Left forelimb (tissue), 1 donor: ENCODE data around the gene MYOF.
A peak's percentile ranks its signal among the peaks of the same experiment; 100 is the strongest.
"Not testable (repeated sequence)": the region's sequence is repeated elsewhere in the genome, so short reads cannot be mapped to it uniquely, and the experiment has no call there.

Experiments
- DNase-seq: peaks from one replicate; pipeline ENCODE4 v3.0.0-alpha.2; 2018; ENCODE audit warnings: low spot score

MYOF gene

DNA sequence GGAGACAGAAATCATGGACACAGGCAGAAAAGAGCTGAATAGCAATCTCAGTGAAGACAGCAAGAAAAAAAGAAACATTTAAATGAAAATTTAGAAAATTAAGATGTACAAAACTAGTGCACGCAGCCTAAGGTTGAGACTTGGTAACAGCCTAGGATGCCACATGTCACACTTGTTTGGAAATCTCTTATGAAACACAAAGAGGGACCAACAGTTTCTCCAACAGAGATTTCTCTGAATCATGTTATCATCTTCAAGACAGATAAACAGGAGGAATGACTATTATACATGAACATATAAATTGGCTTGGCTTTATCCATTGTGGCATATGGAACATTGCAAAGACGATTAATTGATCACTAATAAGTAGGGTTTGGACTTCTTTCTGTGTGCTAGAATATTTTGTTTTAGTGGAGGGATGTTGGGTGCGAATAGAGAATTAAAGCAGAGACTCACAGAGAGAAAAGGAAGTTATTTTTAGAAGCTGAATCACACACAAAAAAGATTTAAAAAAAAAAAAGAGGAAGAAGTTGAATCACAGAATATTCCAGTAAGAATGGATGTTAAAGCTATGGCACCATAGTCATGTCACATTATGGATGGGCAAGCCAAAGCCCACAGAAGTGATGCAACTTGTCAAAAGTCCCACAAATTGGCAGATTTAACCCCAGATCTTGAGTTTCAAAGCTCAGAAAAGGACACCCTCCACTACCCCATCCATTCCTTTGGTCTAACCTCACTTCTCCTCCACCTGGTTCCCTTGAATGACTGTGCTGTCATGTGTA, 91.6 kb downstream of the MYOF start:
- DNase-seq: no peak

DNA sequence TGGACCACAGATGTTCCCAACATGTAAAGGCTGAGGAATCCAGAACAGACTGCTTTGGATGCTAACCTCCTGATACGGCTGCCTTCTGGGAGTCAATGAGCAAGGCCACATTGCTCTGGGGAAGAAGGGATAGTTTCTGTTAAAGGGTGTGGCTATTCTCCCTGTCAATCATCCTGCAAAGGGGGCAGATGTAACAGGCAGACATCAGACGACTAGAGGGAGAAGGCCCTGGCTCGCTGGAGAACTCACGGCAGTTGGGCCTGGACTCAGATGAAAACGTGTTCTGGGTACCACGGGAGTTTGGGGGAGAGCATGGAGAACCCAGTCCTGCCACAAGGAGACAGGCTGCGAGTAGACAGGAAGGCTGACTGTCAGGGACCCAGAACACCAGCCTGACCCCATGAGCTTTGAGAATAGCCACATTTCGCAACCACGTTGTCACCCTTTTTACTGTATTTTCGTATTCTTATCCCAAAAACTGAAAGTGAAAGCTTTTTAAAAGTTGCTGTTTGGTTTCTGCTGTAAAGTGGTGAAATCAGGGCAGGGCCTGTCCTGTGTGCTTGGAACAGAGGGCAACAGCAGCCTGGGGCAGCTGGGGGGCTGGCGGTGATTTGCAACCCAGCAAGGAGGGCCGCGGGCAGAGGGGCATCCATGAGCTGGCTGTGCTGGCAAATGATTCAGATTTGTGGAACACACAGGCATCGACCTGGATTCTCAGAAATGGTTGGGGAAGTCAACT, 95.3 kb downstream of the MYOF start:
- DNase-seq: no peak

DNA sequence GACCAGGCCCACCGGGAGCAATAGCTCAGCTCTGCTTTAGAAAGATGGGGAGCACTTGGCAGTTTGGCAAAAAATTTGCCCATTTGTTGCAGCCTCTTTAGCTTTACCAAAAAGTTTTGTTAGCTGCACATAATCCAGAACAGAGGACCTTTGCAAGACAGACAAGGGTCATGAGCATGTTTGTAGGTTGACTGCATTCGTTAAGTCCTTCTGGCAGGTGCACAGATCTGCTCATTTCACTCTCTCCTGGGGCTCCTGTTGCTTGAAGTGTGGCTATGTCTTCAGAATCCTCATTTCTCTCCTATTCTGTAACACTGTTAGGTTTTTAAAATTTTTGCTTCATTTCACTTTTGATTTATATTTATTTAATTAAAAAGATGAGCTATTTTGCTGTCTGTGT, 96.8 kb downstream of the MYOF start:
- DNase-seq: no peak

DNA sequence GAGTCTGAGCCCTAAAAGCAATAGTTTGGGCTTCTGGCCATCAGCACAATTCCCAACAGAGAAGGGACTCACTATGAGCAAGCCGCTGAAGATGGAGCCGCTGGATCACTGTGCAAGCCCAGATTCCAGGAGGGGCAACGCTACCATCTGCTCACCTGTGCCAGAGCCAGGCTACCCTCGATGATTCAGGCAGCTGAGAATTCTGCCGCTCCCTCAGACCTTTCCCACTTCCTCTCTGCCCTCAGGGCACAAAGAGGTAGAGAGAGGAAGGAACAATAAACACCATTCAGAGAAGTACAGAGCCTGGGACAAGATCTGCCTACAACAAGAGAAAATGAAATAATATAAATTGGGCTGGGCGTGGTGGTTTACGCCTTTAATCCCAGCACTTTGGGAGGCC, 98.1 kb downstream of the MYOF start:
- no peak for DNase-seq

DNA sequence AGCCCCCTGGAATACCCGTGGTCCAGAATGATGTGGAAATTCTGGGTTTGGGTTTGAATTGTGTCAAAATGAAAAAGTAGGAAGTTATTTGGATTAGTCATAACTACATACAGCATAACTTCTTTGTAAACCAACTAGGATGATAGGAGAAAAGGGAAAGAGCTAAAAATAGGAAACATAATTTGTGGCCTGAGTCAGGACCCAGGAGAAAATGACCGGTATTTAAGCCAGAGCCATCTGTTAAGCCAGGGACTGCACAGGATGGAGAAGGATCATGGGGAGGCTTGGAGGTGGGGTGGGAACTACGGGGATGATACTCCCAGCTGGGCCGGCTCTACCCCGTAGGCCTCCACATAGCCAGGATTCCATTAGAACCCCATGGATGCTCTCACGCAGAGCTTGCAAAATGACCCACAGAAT, 98.6 kb downstream of the MYOF start:
- no peak for DNase-seq

DNA sequence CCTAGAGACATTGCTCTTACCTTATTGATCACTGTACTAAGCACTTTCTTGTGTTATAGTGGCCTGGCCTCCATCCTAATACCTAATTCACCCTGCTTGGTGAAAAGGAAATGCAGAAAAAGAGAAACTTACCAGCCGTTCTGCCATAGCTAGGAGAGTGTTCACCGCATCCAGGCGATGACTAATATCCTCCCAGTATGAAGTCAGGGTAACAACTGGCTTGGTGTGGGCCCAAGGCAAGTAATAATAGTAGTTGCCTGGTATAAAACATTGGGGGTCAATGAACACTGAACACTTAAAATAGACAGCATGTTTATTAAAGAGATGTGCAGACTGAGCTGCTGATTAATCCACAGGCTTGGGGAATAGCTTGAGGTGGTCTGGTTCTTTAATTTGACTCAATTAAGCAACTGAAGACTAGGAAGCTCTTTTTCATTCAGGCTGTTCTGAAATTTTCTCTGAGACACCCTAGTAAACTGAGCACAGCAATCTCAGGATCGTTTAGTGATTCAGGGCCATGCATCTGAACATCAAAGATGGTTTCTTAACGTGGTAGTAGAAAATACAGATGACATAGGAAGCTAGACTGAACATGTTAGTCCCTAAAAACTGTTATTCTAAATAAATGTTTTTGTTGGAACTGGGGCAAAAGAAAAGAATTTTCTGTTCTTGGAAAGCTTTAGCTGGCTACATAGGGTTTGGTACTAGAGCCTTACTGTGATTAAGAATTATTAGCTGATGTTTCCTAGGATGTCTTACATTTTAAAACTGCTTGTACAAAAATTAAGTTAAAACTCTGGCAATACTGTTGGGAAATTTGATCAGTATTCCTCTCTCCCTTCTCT, 102.2 kb downstream of the MYOF start:
- no peak for DNase-seq

DNA sequence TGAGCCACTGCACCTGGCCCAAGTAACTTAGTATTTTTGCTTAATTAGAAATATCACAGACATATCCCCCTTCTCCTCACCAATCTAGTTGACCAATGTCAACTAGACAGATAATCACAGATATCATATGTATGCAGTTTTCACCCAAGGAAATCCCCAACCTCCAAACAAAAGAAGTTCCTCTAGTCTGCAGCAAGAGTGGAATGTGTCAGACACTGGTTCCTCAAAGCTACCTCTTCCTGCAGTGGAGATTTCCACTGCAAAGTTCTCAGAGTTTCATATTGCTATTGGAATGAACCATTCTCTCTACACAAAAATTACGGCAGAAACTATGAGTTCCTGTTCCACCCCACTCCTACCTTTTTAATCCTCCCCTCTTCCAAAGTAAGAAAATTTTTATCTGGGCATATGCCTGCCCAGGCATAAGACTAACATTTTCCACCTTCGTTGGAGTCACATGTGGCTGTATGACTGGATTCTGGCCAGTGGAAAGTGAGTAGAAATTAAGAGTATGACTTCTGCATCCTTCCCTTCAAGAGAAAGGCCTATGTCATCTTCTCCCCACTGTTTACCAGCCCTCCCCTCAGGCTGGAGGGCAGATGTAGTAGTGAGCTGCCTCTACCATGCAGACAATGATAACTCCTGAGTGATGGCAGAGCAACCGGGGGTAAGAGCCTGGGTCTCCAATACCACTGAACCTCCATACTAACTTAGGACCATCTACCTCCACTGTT, 103.0 kb downstream of the MYOF start:
- DNase-seq: no peak

DNA sequence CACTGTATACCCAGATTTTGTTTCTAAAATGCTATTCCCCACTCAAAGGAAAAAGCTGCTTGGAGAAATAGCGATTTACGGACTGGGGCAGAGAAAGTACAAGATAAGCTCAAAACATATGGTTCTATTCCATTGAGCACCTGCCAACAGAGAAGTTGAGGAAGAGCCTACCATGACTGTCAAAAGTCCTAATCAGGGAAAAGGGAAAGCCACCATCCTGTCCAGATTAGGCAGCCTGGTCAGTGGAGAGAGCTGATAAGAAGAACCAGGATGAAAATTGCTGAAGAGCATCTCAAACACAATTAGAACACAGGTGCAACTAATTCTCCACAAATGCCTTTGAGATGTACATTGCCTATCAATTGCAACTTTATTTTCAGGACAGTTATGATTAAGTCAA, 104.1 kb downstream of the MYOF start:
- no peak for DNase-seq

DNA sequence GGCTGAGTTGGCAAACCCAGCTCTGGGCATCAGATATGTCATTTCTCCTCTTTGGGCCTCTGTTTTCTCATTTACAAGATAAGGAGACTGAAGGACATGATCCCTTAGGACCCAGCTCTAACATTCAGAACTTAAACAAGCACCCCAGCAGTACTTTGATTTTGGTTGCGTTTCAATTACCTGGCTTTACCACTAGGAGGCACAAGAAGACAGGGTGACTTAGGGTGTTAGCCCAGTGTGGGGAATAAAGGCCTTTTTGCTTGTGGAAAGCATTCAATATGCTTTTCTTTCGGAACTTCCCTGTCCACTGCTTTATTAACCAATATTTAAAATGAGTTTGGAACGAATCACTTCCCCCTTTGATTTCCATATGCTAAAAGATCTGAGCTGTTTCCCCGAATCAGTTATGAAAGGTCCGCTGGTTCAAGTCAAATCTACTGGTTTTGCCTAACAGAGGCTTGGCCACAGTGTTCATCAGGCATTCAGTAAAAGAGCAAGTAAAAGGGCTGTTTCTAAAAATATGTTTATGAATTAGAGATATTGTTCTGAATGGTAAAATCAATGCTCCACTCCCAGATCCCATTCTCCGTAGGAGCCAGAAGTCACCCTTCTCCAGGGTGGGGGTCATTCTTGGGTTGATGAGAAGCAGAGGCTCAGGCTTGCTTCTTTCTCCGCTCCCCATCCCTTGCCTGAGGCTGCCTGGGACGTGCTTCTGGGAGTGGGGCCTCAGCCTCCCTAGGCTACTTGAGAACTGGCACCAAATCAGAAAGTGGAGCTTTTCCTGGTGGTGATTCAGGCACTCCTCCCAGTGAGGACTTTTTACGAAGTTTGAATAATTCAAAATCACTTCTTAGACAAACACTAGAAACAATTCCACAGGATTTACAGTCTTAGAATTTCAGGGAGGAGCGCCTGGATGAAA, 105.5 kb downstream of the MYOF start:
- DNase-seq: peak; percentile 68

DNA sequence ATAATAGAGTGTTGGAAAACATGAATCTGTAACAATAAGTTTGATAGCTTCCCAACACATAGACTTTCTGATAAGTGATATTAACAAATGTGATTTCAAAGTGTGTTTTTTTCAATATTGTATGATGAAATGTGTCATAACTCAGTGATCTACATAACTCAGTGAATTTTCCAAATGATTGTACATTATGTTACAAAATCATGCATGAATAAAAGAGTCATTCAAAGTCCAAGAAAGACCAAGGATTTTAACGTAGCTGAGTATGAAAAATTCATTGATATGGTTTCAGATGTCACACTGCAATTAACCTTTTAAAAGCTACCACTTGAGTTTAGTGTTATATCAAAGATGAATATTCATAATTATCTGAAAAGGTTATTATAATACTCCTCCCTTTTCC, 111.2 kb downstream of the MYOF start:
- no peak for DNase-seq

DNA sequence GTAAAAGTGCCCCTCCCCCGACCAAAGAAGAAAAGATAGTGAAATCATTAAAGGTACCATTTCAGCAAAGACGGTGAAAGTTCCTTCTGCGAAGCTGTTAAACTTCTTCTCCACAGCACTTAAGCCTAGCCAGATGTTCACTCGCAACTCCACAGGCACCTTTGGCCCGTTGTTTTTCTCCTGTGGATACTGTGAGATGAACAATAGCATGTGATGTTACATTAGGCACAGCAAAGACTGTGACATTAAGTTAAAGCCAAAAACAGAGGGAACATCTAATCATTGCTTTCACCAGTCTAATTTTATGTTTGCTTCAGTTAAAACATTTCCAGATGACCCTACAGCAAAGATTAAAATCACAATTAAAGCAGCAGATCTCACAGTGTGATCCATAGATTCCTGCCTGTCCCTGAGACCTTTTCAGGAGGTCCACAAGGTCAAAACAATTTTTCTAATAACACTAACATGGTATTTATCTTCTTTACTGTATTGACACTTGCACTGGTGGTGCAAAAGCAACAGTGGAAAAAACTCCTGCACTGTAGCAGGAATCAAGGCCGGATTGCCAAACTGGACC, 112.5 kb downstream of the MYOF start:
- no peak for DNase-seq

DNA sequence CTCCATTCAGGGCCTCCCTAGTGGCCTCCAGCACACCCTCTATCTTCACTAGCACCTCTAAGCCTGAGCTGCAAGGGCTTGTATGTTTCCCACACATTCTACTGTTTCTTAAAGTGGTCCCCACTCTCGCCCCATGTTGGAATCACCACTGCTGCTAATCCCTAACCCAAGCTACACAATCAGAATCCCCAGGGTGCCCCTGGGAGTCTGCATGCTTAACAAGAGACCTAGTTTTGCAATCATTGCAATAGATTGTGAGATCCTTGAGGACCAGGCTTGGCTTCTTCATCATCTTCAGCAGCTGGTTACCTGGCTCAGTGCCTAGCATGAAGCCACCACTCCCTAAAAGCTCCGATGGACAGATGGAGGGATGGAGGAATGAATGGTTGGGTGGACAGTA, 113.9 kb downstream of the MYOF start:
- DNase-seq: no peak

DNA sequence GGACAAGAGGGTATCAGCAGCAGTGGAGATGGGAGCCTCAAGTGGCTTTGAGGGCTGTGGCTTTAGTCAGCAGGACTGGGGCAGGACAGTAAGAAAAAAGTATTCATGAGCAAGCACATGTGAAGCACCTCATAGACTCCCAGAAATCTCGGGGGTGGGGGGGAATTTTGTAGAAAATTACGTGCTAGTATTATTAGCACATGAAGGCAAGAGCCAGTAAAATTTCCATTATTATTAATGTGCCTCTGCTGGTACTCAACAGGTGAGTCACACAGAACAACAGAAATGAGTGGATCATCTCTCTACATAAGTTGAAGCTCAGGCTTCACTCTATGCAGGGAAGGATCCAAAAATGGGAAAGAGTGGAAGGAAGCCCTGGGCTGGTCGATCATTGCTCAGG, 114.5 kb downstream of the MYOF start:
- no peak for DNase-seq

DNA sequence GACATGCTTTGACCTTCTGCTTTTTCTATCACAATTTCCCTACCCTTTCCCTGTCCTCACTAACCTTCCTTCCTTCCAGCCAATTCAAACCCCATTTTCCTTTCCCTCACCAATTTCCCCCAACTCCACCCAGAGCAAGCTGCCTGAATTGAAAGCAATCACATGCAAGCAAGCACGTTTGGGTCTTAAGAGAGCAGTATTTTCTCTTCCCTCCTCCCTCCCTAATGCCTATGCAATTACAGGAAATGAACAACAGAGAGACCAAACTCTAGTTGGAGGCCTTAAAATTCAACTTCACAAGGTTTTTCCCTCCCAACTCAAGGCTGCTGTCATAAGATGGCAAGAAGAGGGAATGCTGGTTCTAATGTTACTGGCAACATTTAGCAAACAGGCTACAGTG, 117.2 kb downstream of the MYOF start:
- no peak for DNase-seq

DNA sequence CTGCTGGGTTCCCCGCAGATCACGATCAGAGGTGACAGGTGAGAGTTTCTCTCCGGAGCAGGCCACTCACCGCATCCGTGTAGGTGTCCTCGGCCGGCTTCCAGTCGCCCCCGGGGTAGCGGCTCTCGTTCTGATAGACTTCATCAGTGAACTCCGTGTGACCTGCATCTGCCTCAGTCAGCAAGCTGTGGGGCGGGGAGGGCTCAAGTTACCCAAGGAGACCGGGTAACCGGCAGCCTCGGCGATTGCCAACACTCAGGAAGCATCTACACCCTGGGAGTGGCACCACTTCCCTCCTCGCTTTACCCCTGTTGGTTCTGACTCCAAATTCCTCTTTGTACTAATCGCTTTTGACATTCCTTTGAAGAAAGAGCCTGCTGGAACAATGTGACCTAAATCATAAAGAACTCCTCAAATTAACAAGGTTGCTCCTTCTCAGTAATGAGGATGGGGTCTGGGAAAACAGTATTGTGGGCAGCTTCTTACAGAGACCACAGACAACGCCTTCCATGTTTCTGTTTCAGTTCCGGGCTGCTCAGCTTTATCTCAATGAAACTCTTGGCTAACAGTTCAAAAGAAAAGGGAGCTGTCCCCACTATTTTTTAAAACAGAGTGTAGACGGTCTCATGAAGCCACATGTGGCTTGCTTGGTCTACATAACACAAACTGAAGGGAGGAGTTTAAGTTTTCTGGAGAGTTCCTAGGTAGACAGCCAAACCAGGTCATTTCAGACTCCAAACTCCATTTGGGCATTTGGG, 118.1 kb downstream of the MYOF start:
- no peak for DNase-seq

DNA sequence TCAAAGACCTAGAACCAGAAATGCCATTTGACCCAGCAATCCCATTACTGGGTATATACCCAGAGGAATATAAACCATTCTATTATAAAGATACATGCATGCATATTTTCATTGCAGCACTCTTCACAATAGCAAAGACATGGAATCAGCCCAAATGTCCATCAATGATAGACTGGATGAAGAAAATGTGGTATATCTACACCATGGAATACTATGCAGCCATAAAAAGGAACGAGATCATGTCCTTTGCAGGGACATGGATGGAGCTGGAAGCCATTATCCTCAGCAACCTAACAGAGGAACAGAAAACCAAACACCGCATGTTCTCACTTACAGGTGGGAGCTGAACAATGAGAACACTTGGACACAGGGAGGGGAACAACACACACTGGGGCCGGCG, 123.7 kb downstream of the MYOF start:
- not testable (repeated sequence) for DNase-seq

DNA sequence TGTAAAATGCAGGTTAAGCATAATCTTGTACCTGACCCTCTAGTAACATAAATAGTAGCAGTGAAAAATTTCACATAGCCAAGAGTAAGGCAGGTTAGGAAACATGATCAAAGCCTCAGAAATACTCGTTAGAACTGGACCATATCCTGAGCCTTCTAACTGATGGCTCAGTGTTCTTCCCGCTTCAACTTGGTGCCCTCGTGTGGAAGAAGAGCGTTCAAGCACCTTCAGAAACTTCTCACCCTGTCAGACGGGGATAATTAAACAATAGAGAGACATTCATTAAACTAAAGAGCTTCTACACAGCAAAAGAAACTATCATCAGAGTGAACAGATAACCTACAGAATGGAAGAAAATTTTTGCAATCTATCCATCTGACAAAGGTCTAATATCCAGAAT, 124.5 kb downstream of the MYOF start:
- no peak for DNase-seq

DNA sequence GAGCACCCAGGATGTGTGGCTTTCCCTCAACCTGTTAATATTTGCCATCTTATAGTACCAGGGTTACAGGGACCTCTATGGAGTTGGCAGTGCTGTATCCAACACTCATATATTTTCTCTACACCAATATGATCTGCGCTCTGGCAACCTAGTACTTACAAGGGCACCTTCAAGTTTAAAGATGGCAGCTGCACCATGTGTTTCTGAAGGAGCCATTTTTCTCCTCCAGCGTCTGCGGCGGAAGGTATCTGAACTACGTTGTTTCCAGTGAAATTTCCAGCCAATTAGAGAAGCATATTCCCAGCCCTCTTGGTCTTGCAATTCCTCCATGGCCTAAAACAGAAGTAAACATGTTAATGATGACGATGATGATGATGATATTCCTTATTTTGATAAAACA, 125.6 kb downstream of the MYOF start:
- DNase-seq: no peak

DNA sequence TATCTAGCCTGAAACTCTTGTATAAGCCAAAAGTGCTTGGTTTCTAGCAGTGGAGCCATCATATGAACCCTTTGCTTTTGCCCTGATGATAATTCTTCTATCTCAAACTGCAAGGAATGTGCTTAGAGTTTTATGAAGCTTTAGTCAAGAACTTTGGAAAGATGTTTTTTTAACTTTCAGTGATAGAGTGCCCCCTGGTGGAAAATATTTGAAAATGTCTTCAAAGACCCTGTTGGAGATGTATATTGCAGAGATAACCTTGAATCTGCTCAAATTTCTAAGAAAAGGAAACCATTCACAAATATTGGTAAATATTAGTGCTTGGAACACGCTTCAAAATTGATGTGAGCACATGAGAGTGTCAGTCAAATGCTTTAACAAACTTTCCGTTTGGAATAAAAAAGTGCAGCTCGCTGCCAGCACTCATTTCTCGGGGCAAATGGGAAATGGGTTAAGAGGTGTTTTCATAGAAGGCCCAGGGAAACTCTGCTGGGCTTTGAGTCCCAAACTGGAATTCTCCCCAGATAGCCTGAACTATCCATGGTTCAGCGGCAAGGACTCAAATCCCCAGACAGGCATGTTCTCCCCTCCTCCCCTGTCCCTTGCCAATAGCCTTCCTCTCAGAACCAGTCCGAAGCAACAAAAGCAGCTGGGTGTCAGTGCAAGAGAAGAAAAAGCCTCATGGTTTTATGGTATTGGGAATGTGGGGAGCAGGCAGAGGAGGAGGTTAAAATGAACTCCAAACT, 129.3 kb downstream of the MYOF start:
- DNase-seq: no peak
